Loucy (cell line): ENCODE measurements around the gene TMEM129.

ENCODE experiments used
- H2AFZ ChIP-seq: fragments of 200-600 bp; sonication (generic); 2 replicates; pipeline ENCODE4 v1.6.0; 2016; ENCODE audit warnings: antibody characterized with exemption, mild to moderate bottlenecking, low read length, moderate library complexity
- H3F3A ChIP-seq: fragments of 200-600 bp; 2 replicates; pipeline ENCODE4 v1.6.0; 2016; ENCODE audit warnings: antibody characterized with exemption, low read depth, mild to moderate bottlenecking
- H3K27me3 ChIP-seq: fragments of 200-600 bp; sonication (generic); 2 replicates; pipeline ENCODE4 v1.6.1; 2014; ENCODE audit warnings: low read length, mild to moderate bottlenecking; ENCODE audit not compliant: insufficient read depth, poor library complexity, severe bottlenecking
- H3K36me3 ChIP-seq: fragments of 200-600 bp; sonication (generic); 2 replicates; pipeline ENCODE4 v1.6.1; 2016; ENCODE audit warnings: low read length; ENCODE audit not compliant: insufficient read depth
- H3K4me1 ChIP-seq: fragments of 200-600 bp; sonication (generic); 2 replicates; pipeline ENCODE4 v1.5.1; 2014; ENCODE audit warnings: low read length, mild to moderate bottlenecking; ENCODE audit not compliant: insufficient read depth, poor library complexity, severe bottlenecking
- H3K4me2 ChIP-seq: fragments of 200-600 bp; sonication (generic); 2 replicates; pipeline ENCODE4 v1.6.0; 2014; ENCODE audit warnings: antibody characterized with exemption, low read length, low read depth, mild to moderate bottlenecking; ENCODE audit not compliant: poor library complexity, severe bottlenecking
- H3K4me3 ChIP-seq: fragments of 200-600 bp; sonication (generic); 2 replicates; pipeline ENCODE4 v1.5.1; 2014; ENCODE audit warnings: low read length, mild to moderate bottlenecking, mixed read lengths; ENCODE audit not compliant: poor library complexity, severe bottlenecking
- H3K79me2 ChIP-seq: fragments of 200-600 bp; sonication (generic); 2 replicates; pipeline ENCODE4 v1.6.1; 2014; ENCODE audit warnings: low read length; ENCODE audit not compliant: insufficient read depth
- H3K9ac ChIP-seq: fragments of 200-600 bp; sonication (generic); 2 replicates; pipeline ENCODE4 v1.6.0; 2014; ENCODE audit warnings: mild to moderate bottlenecking, low read depth, low read length, moderate library complexity; ENCODE audit not compliant: poor library complexity, severe bottlenecking
- H3K9me2 ChIP-seq: fragments of 200-600 bp; sonication (generic); replicated peaks from 2 replicates; pipeline ENCODE4 v1.6.1; 2016; ENCODE audit warnings: low read depth, low read length, mixed read lengths
- H3K9me3 ChIP-seq: fragments of 200-600 bp; sonication (generic); 2 replicates; pipeline ENCODE4 v1.6.1; 2014; ENCODE audit warnings: mild to moderate bottlenecking, antibody characterized with exemption, low read length, low read depth; ENCODE audit not compliant: insufficient read depth
- H4K20me1 ChIP-seq: fragments of 200-600 bp; sonication (generic); 2 replicates; pipeline ENCODE4 v1.6.0; 2014; ENCODE audit warnings: antibody characterized with exemption, low read length, mild to moderate bottlenecking; ENCODE audit not compliant: insufficient read depth, poor library complexity, severe bottlenecking
- EZH2phosphoT487 ChIP-seq: fragments of 200-600 bp; IDR thresholded peaks from 2 replicates; pipeline ENCODE4 v1.6.1; 2018; ENCODE audit warnings: antibody characterized with exemption, mild to moderate bottlenecking, moderate library complexity, borderline replicate concordance
- TF ChIP-seq, protein P1 (sequence below): fragments of 200-600 bp; sonication (generic); conservative IDR thresholded peaks from 2 replicates; pipeline ENCODE4 v1.5.1; 2014; ENCODE audit warnings: mild to moderate bottlenecking, antibody characterized with exemption, low read length

The TMEM129 gene

DNA sequence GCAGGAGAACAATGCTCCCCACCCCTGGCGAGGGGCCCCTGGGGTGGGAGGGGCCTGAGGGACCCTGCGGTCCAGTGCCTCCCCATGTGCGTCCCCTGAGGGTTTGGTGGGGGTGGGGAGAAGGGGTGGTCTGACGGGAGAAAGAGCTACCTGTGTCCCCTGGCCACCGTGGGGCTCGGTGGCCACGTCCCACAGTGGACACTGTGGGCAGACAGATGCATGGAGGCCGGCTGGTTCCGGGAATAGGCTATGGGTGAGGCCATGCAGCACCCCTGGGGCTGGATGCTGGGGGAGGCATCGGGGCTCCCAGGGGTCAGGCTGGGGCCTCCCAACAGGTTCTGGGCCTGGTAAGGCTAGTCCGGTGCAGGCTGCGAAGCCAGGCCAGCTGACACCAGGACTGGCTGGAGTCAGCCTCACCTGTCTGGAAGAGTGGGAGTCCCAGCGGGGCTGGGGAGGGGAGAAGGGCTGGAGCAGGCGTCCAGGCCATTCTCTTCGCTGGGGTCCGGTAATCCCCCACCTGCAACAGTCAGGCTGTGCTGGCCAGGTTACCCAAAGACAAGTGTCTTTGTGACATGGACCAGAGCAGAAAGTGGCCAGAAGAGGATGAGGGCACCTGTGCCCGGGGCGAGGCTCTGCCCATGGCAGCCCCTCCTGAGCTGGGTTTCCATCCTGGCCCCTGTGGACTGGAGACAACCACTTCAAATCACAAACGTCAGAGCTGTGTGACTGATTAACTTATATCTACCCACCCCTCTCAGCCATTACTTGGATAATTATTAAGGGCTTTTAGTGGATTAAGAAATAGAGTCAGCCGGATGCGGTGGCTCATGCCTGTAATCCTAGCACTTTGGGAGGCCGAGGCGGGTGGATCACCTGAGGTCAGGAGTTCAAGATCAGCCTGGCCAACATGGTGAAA, 35.6 kb downstream of the TMEM129 start:
- no peaks in the 10 kb centered on the region for H3K4me1 ChIP-seq
- TF ChIP-seq, protein P1, sequence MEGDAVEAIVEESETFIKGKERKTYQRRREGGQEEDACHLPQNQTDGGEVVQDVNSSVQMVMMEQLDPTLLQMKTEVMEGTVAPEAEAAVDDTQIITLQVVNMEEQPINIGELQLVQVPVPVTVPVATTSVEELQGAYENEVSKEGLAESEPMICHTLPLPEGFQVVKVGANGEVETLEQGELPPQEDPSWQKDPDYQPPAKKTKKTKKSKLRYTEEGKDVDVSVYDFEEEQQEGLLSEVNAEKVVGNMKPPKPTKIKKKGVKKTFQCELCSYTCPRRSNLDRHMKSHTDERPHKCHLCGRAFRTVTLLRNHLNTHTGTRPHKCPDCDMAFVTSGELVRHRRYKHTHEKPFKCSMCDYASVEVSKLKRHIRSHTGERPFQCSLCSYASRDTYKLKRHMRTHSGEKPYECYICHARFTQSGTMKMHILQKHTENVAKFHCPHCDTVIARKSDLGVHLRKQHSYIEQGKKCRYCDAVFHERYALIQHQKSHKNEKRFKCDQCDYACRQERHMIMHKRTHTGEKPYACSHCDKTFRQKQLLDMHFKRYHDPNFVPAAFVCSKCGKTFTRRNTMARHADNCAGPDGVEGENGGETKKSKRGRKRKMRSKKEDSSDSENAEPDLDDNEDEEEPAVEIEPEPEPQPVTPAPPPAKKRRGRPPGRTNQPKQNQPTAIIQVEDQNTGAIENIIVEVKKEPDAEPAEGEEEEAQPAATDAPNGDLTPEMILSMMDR: no peak
- TF ChIP-seq EZH2phosphoT487: no peak
- peaks cover 3% of the 10 kb centered on the region; the same call in 1 of the 2 replicates for H3K36me3 ChIP-seq
- H3K79me2 ChIP-seq: no peaks in the 10 kb centered on the region
- H3K4me3 ChIP-seq: no peak overlapping the region
- no peak overlapping the region for H3K9ac ChIP-seq
- no peaks in the 10 kb centered on the region for H3F3A ChIP-seq
- no peaks in the 10 kb centered on the region for H3K9me2 ChIP-seq
- H2AFZ ChIP-seq: no peak overlapping the region
- H3K4me2 ChIP-seq: no peak overlapping the region
- H4K20me1 ChIP-seq: no peaks in the 10 kb centered on the region
- H3K27me3 ChIP-seq: no peaks in the 10 kb centered on the region
- no peaks in the 10 kb centered on the region for H3K9me3 ChIP-seq

GRCh38 chr4:1684506-1685234, 36.5 kb downstream of the TMEM129 start:
- no peaks in the 10 kb centered on the region for H3K79me2 ChIP-seq
- H3K4me3 ChIP-seq: no peak overlapping the region
- no peaks in the 10 kb centered on the region for H3K4me1 ChIP-seq
- H3K9ac ChIP-seq: no peak overlapping the region
- H3K9me3 ChIP-seq: no peaks in the 10 kb centered on the region
- no peaks in the 10 kb centered on the region for H3K27me3 ChIP-seq
- no peak for TF ChIP-seq EZH2phosphoT487
- TF ChIP-seq, protein P1: no peak
- H3K9me2 ChIP-seq: no peaks in the 10 kb centered on the region
- no peak overlapping the region for H2AFZ ChIP-seq
- no peaks in the 10 kb centered on the region for H3F3A ChIP-seq
- no peak overlapping the region for H3K4me2 ChIP-seq
- no peaks in the 10 kb centered on the region for H4K20me1 ChIP-seq
- H3K36me3 ChIP-seq: no peaks in the 10 kb centered on the region

GRCh38 chr4:1683736-1684505, 37.2 kb downstream of the TMEM129 start, which contains the start of gene FAM53A:
Gene FAM53A (minus strand): TSS chr4:1684313. CDS start chr4:1668741, 15,572 bp downstream.
- no peak within 1 kb of the TSS for H2AFZ ChIP-seq

More at GRCh38 chr4:1683736-1684505, 37.2 kb downstream of the TMEM129 start, which contains the start of gene FAM53A:
- Histone ChIP-seq H3K9me2 (no peaks in the 10 kb centered on the region), H3K4me1 (no peaks in the 10 kb centered on the region), H3K27me3 (no peaks in the 10 kb centered on the region), H3K36me3 (no peaks in the 10 kb centered on the region), H3K9ac (no peak within 1 kb of the TSS), H3K9me3 (no peaks in the 10 kb centered on the region), H4K20me1 (no peaks in the 10 kb centered on the region), H3K4me2 (no peak within 1 kb of the TSS), H3F3A (no peaks in the 10 kb centered on the region), H3K79me2 (no peaks in the 10 kb centered on the region), H3K4me3 (no peak within 1 kb of the TSS)
- no peak for TF ChIP-seq EZH2phosphoT487
- TF ChIP-seq, protein P1: no peak
